Dendritic cell treated with granulocyte-macrophage colony-stimulating factor and Interleukin-4, amounts not matched to agents 40 ng/mL and 50 ng/mL, for 4 days (primary cell): Measurements from ENCODE around the gene MPRIP.
A peak's percentile ranks its signal among the peaks of the same experiment; 100 is the strongest.

ENCODE experiments used
- H3K27ac Mint-ChIP-seq: one replicate; pipeline ENCODE4 v1.8.0; 2022; ENCODE audit warnings: mild to moderate bottlenecking, mixed read lengths
- H3K27me3 Mint-ChIP-seq: one replicate; pipeline ENCODE4 v1.8.0; 2022; ENCODE audit warnings: mild to moderate bottlenecking, mixed read lengths
- H3K36me3 Mint-ChIP-seq: one replicate; pipeline ENCODE4 v1.8.0; 2022; ENCODE audit warnings: low read depth, mixed read lengths
- H3K4me1 Mint-ChIP-seq: one replicate; pipeline ENCODE4 v1.8.0; 2022; ENCODE audit warnings: low read depth, mixed read lengths
- H3K4me3 Mint-ChIP-seq: one replicate; pipeline ENCODE4 v1.8.0; 2022; ENCODE audit warnings: mild to moderate bottlenecking, moderate library complexity, mixed read lengths
- H3K9me3 Mint-ChIP-seq: one replicate; pipeline ENCODE4 v1.8.0; 2022; ENCODE audit warnings: mixed read lengths
- intact Hi-C: fragments of 100-400 bp; cut with micrococcal nuclease; formaldehyde crosslinking; loops from one replicate; pipeline ENCODE4 v1.15.0; 2022

Gene MPRIP

GRCh38 chr17:17201271-17201670 is 159.0 kb downstream of the MPRIP start:
- Mint-ChIP-seq H3K27me3 (peaks cover 12% of the 10 kb centered on the region), H3K36me3 (peaks cover 30% of the 10 kb centered on the region), H3K4me3 (no peak overlapping the region), H3K4me1 (peaks cover 26% of the 10 kb centered on the region), H3K9me3 (no peaks in the 10 kb centered on the region), H3K27ac (no peak overlapping the region)
- intact Hi-C loops: no loop called here

GRCh38 chr17:17201907-17202306 is 159.7 kb downstream of the MPRIP start:
- Mint-ChIP-seq H3K4me1 (peaks cover 32% of the 10 kb centered on the region), H3K4me3 (no peak overlapping the region), H3K27ac (no peak overlapping the region), H3K9me3 (no peaks in the 10 kb centered on the region), H3K36me3 (peaks cover 30% of the 10 kb centered on the region), H3K27me3 (peaks cover 15% of the 10 kb centered on the region)
- intact Hi-C loops: no loop called here

GRCh38 chr17:17203173-17203730 is 161.0 kb downstream of the MPRIP start:
- H3K27me3 Mint-ChIP-seq: peaks cover 15% of the 10 kb centered on the region
- intact Hi-C loops: no loop called here
- no peak overlapping the region for H3K4me3 Mint-ChIP-seq
- no peak overlapping the region for H3K27ac Mint-ChIP-seq
- peaks cover 30% of the 10 kb centered on the region for H3K36me3 Mint-ChIP-seq
- peaks cover 33% of the 10 kb centered on the region for H3K4me1 Mint-ChIP-seq
- no peaks in the 10 kb centered on the region for H3K9me3 Mint-ChIP-seq

GRCh38 chr17:17204041-17204591 is 161.9 kb downstream of the MPRIP start:
- Mint-ChIP-seq H3K27ac (peak overlapping the region; percentile 84), H3K27me3 (peaks cover 15% of the 10 kb centered on the region), H3K4me1 (peaks cover 33% of the 10 kb centered on the region), H3K36me3 (peaks cover 30% of the 10 kb centered on the region), H3K9me3 (no peaks in the 10 kb centered on the region), H3K4me3 (no peak overlapping the region)
- intact Hi-C loops: no loop called here

GRCh38 chr17:17204635-17205231 is 162.5 kb downstream of the MPRIP start:
- intact Hi-C loops: no loop called here
- H3K27ac Mint-ChIP-seq: peak overlapping the region; percentile 84
- no peaks in the 10 kb centered on the region for H3K9me3 Mint-ChIP-seq
- H3K36me3 Mint-ChIP-seq: peaks cover 30% of the 10 kb centered on the region
- H3K4me1 Mint-ChIP-seq: peaks cover 33% of the 10 kb centered on the region
- peaks cover 15% of the 10 kb centered on the region for H3K27me3 Mint-ChIP-seq
- H3K4me3 Mint-ChIP-seq: peak overlapping the region; percentile 77

- peak overlapping the region; percentile 77 for H3K4me3 Mint-ChIP-seq
- H3K27ac Mint-ChIP-seq: peak overlapping the region; percentile 84
- H3K36me3 Mint-ChIP-seq: peaks cover 31% of the 10 kb centered on the region
- H3K9me3 Mint-ChIP-seq: no peaks in the 10 kb centered on the region
- intact Hi-C loops: loop anchor here (2.0 kb wide), 1 partner anchor 55 kb away; no protein-coding TSS in a partner anchor
- peaks cover 33% of the 10 kb centered on the region for H3K4me1 Mint-ChIP-seq
- H3K27me3 Mint-ChIP-seq: peaks cover 15% of the 10 kb centered on the region
Observed at GRCh38 chr17:17205368-17206123, 163.3 kb downstream of the MPRIP start.

- Mint-ChIP-seq H3K36me3 (peaks cover 35% of the 10 kb centered on the region), H3K27me3 (peaks cover 15% of the 10 kb centered on the region), H3K9me3 (no peaks in the 10 kb centered on the region), H3K4me1 (peaks cover 33% of the 10 kb centered on the region), H3K27ac (peak within 1 kb of the TSS; percentile 84), H3K4me3 (peak within 1 kb of the TSS; percentile 77)
- intact Hi-C loops: loop anchor here (2.0 kb wide), 1 partner anchor 56 kb away; no protein-coding TSS in a partner anchor
Observed at GRCh38 chr17:17206124-17206912, 164.1 kb downstream of the MPRIP start, which contains the start of gene PLD6. PLD6 (minus strand) TSS chr17:17206333; CDS start chr17:17206286, 47 bp downstream.

- H3K27me3 Mint-ChIP-seq: peaks cover 15% of the 10 kb centered on the region
- H3K4me1 Mint-ChIP-seq: peaks cover 33% of the 10 kb centered on the region
- H3K4me3 Mint-ChIP-seq: peak overlapping the region; percentile 77
- H3K36me3 Mint-ChIP-seq: peaks cover 35% of the 10 kb centered on the region
- peak overlapping the region; percentile 84 for H3K27ac Mint-ChIP-seq
- H3K9me3 Mint-ChIP-seq: no peaks in the 10 kb centered on the region
- intact Hi-C loops: loop anchor here (2.0 kb wide), 1 partner anchor 56 kb away; no protein-coding TSS in a partner anchor
Observed at GRCh38 chr17:17206913-17207335, 164.7 kb downstream of the MPRIP start.

GRCh38 chr17:17207998-17208397 is 165.7 kb downstream of the MPRIP start:
- Mint-ChIP-seq H3K27ac (no peak overlapping the region), H3K36me3 (peaks cover 32% of the 10 kb centered on the region), H3K4me3 (no peak overlapping the region), H3K4me1 (peaks cover 33% of the 10 kb centered on the region), H3K9me3 (no peaks in the 10 kb centered on the region), H3K27me3 (peaks cover 15% of the 10 kb centered on the region)
- intact Hi-C loops: loop anchor here (2.0 kb wide), 1 partner anchor 57 kb away; no protein-coding TSS in a partner anchor

GRCh38 chr17:17213775-17214174 is 171.5 kb downstream of the MPRIP start:
- Mint-ChIP-seq H3K4me1 (no peaks in the 10 kb centered on the region), H3K9me3 (no peaks in the 10 kb centered on the region), H3K27ac (no peak overlapping the region), H3K4me3 (no peak overlapping the region), H3K36me3 (peaks cover 81% of the 10 kb centered on the region), H3K27me3 (no peaks in the 10 kb centered on the region)
- intact Hi-C loops: no loop called here

GRCh38 chr17:17214646-17215436 is 172.6 kb downstream of the MPRIP start:
- H3K4me3 Mint-ChIP-seq: no peak overlapping the region
- H3K9me3 Mint-ChIP-seq: no peaks in the 10 kb centered on the region
- no peaks in the 10 kb centered on the region for H3K27me3 Mint-ChIP-seq
- no peak overlapping the region for H3K27ac Mint-ChIP-seq
- peaks cover 92% of the 10 kb centered on the region for H3K36me3 Mint-ChIP-seq
- H3K4me1 Mint-ChIP-seq: no peaks in the 10 kb centered on the region
- intact Hi-C loops: no loop called here

- Mint-ChIP-seq H3K27ac (no peak overlapping the region), H3K4me1 (no peaks in the 10 kb centered on the region), H3K9me3 (no peaks in the 10 kb centered on the region), H3K36me3 (peaks cover 98% of the 10 kb centered on the region), H3K27me3 (no peaks in the 10 kb centered on the region), H3K4me3 (no peak overlapping the region)
- intact Hi-C loops: no loop called here
Observed at GRCh38 chr17:17215575-17215974, 173.3 kb downstream of the MPRIP start.

GRCh38 chr17:17216236-17216635 is 174.0 kb downstream of the MPRIP start:
- H3K36me3 Mint-ChIP-seq: peaks cover 98% of the 10 kb centered on the region
- no peaks in the 10 kb centered on the region for H3K27me3 Mint-ChIP-seq
- intact Hi-C loops: no loop called here
- H3K9me3 Mint-ChIP-seq: no peaks in the 10 kb centered on the region
- no peak overlapping the region for H3K4me3 Mint-ChIP-seq
- no peaks in the 10 kb centered on the region for H3K4me1 Mint-ChIP-seq
- no peak overlapping the region for H3K27ac Mint-ChIP-seq
